Neuronal stem cell (in vitro differentiated cells): Measurements from ENCODE around the gene ARSA.
"Not testable (repeated sequence)": the region's sequence is repeated elsewhere in the genome, so short reads cannot be mapped to it uniquely, and the experiment has no call there.

Experiments used
- DNase-seq: peaks from one replicate; pipeline ENCODE4 v3.0.0-alpha.2; 2013; ENCODE audit warnings: low spot score
- H2AFZ ChIP-seq: one replicate; pipeline ENCODE4 v1.6.1; 2013; ENCODE audit warnings: mild to moderate bottlenecking, low read length, inconsistent platforms
- H2AK5ac ChIP-seq: 2 replicates; pipeline ENCODE4 v1.6.1; 2013; ENCODE audit warnings: low read depth, mild to moderate bottlenecking, inconsistent platforms, low read length, moderate library complexity, mixed read lengths
- H2BK120ac ChIP-seq: 2 replicates; pipeline ENCODE4 v1.6.1; 2013; ENCODE audit warnings: low read depth, mild to moderate bottlenecking, inconsistent platforms, low read length, moderate library complexity, mixed read lengths
- H2BK12ac ChIP-seq: one replicate; pipeline ENCODE4 v1.6.1; 2013; ENCODE audit warnings: low read length, inconsistent platforms
- H2BK15ac ChIP-seq: 2 replicates; pipeline ENCODE4 v1.6.1; 2013; ENCODE audit warnings: mild to moderate bottlenecking, low read length, inconsistent platforms, mixed read lengths
- H2BK5ac ChIP-seq: one replicate; pipeline ENCODE4 v1.6.1; 2013; ENCODE audit warnings: inconsistent platforms, mild to moderate bottlenecking, low read length, moderate library complexity
- H3K14ac ChIP-seq: one replicate; pipeline ENCODE4 v1.6.1; 2013; ENCODE audit warnings: low read length, inconsistent platforms
- H3K18ac ChIP-seq: 2 replicates; pipeline ENCODE4 v1.6.1; 2013; ENCODE audit warnings: low read length, inconsistent platforms
- H3K23ac ChIP-seq: 2 replicates; pipeline ENCODE4 v1.6.1; 2013; ENCODE audit warnings: low read depth, mild to moderate bottlenecking, mixed read lengths, low read length, inconsistent platforms; ENCODE audit not compliant: poor library complexity
- H3K27ac ChIP-seq: replicated peaks from 3 replicates; pipeline ENCODE4 v1.5.1; 2013; ENCODE audit warnings: low read length, inconsistent platforms
- H3K27me3 ChIP-seq, 3 experiments: 2 replicates each; pipeline ENCODE4 v1.6.1; 2013; ENCODE audit warnings: low read length in 3 of 3, mild to moderate bottlenecking in 2 of 3, inconsistent platforms in 1 of 3, low read depth in 1 of 3, mixed read lengths in 1 of 3, moderate library complexity in 1 of 3; ENCODE audit not compliant: control insufficient read depth in 3 of 3, insufficient read depth in 3 of 3
- H3K36me3 ChIP-seq, 2 donors: replicated peaks in 1 of 2; 2 replicates each; pipeline ENCODE4 v1.6.1; 2013; ENCODE audit warnings: low read length in 2 of 2; ENCODE audit not compliant: control insufficient read depth in 2 of 2, insufficient read depth in 2 of 2
- H3K4ac ChIP-seq: 2 replicates; pipeline ENCODE4 v1.6.1; 2013; ENCODE audit warnings: inconsistent platforms, mild to moderate bottlenecking, low read length, moderate library complexity
- H3K4me1 ChIP-seq, 2 donors: 1 replicate in 1 of 2; 2 replicates in 1 of 2; pipeline ENCODE4 v1.6.1; 2013; ENCODE audit warnings: low read length in 2 of 2, low read depth in 1 of 2; ENCODE audit not compliant: control insufficient read depth in 2 of 2, insufficient read depth in 1 of 2
- H3K4me2 ChIP-seq: one replicate; pipeline ENCODE4 v1.6.1; 2013; ENCODE audit warnings: mild to moderate bottlenecking, low read length, inconsistent platforms; ENCODE audit not compliant: insufficient read depth, poor library complexity, severe bottlenecking
- H3K4me3 ChIP-seq, 2 donors: 2 replicates each; pipeline ENCODE4 v1.5.1; 2013; ENCODE audit warnings: low read length in 2 of 2, mild to moderate bottlenecking in 2 of 2, inconsistent platforms in 1 of 2, moderate library complexity in 1 of 2
- H3K79me1 ChIP-seq: one replicate; pipeline ENCODE4 v1.6.1; 2013; ENCODE audit warnings: low read depth, mild to moderate bottlenecking, inconsistent platforms, low read length, moderate library complexity
- H3K9ac ChIP-seq: one replicate; pipeline ENCODE4 v1.6.1; 2013; ENCODE audit warnings: mild to moderate bottlenecking, low read depth, low read length, inconsistent platforms; ENCODE audit not compliant: poor library complexity
- H3K9me3 ChIP-seq, 2 donors: replicated peaks in 1 of 2; 2 replicates each; pipeline versions ENCODE3 to v1.6.1; 2013; ENCODE audit warnings: low read length in 2 of 2, mild to moderate bottlenecking in 2 of 2, inconsistent platforms in 1 of 2, low read depth in 1 of 2, mixed read lengths in 1 of 2, moderate library complexity in 1 of 2; ENCODE audit not compliant: control insufficient read depth in 2 of 2, insufficient read depth in 1 of 2
- H4K8ac ChIP-seq: one replicate; pipeline ENCODE4 v1.6.1; 2013; ENCODE audit warnings: low read depth, mild to moderate bottlenecking, inconsistent platforms, low read length, moderate library complexity
- H4K91ac ChIP-seq: one replicate; pipeline ENCODE4 v1.6.1; 2013; ENCODE audit warnings: low read length, low read depth, mild to moderate bottlenecking, inconsistent platforms; ENCODE audit not compliant: poor library complexity
- WGBS, 2 donors: extraction: QIAGEN DNeasy Blood & Tissue Kit; methylation state at CpG; one replicate each; pipeline ENCODE4 v1.1.7; 2013; ENCODE audit warnings: missing lambda C conversion rate in 2 of 2, mixed read lengths in 1 of 2; ENCODE audit not compliant: insufficient read length in 2 of 2, insufficient replicate concordance in 1 of 2; ENCODE audit errors: extremely low coverage in 2 of 2; 5-methylcytosine and 5-hydroxymethylcytosine counted together

ARSA gene

DNA sequence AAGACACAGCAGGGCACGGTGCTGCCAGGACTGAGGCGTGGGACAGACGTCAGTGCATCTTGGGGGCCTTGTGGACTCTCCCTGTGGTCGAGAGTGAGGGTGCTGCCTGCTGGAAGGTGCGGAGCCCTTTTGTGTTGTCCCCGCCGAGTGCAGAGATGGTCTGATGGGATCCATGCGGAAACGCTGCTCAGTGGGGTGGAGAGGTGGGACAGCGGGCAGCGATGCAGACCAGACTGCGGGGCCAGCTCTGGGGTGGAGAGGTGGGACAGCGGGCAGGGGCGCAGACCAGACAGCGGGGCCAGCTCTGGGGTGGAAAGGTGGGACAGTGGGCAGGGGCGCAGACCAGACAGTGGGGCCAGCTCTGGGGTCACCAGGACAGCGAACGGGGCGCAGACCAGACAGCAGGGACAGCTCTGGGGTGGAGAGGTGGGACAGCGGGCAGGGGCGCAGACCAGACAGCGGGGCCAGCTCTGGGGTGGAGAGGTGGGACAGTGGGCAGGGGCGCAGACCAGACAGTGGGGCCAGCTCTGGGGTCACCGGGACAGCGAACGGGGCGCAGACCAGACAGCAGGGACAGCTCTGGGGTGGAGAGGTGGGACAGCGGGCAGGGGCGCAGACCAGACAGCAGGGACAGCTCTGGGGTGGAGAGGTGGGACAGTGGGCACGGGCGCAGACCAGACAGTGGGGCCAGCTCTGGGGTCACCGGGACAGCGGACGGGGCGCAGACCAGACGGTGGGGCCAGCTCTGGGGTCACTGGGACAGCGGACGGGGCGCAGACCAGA lies 19.7 kb downstream of the ARSA start:
- H4K91ac ChIP-seq, H3K4me1 ChIP-seq, H3K4ac ChIP-seq, H4K8ac ChIP-seq, H3K4me2 ChIP-seq, DNase-seq, H3K27ac ChIP-seq, H2AFZ ChIP-seq, H3K4me3 ChIP-seq, H3K14ac ChIP-seq, H2BK120ac ChIP-seq, H2AK5ac ChIP-seq, H3K9me3 ChIP-seq, H2BK12ac ChIP-seq, H3K79me1 ChIP-seq, H3K27me3 ChIP-seq, H3K18ac ChIP-seq, H2BK5ac ChIP-seq: not testable (repeated sequence)
- peak overlapping the region; percentile 21 for H3K9ac ChIP-seq
- H3K36me3 ChIP-seq, result peaks cover 0 to 34% of the 10 kb centered on the region in 2 donors
- WGBS, 2 donors, result no CpG with 5 or more reads among the region's 39 CpGs
- H3K23ac ChIP-seq, result peak overlapping the region; percentile 34
- H2BK15ac ChIP-seq, result peak overlapping the region; percentile 67

GRCh38 chr22:50607659-50608020 lies 20.3 kb downstream of the ARSA start:
- Histone ChIP-seq H3K9me3 (no peaks in the 10 kb centered on the region), H2BK12ac (no peak overlapping the region), H3K4me1 (peaks cover 0 to 2% of the 10 kb centered on the region in 2 donors), H2AK5ac (peak overlapping the region; percentile 28), H3K27ac (no peak overlapping the region), H3K27me3 (peaks cover 0 to 9% (median 0%) of the 10 kb centered on the region in 3 experiments), H3K4me2 (no peak overlapping the region), H3K36me3 (peaks cover 0 to 34% of the 10 kb centered on the region in 2 donors), H3K14ac (no peak overlapping the region), H2BK15ac (peak overlapping the region; percentile 67), H3K4me3 (no peak overlapping the region), H4K91ac (no peak overlapping the region), H3K23ac (peak overlapping the region; percentile 55), H3K18ac (no peak overlapping the region), H2AFZ (no peak overlapping the region), H2BK5ac (no peak overlapping the region), H3K4ac (no peak overlapping the region), H3K9ac (peak overlapping the region; percentile 21), H3K79me1 (no peaks in the 10 kb centered on the region), H4K8ac (no peak overlapping the region), H2BK120ac (no peak overlapping the region)
- DNase-seq, result no peak
- no CpG with 5 or more reads among the region's 6 CpGs for WGBS, 2 donors

GRCh38 chr22:50606946-50607658 lies 20.9 kb downstream of the ARSA start:
- H3K4me2 ChIP-seq, result peak overlapping the region; percentile 11
- peak overlapping the region; percentile 61 for H2BK120ac ChIP-seq
- no peak overlapping the region for H2AFZ ChIP-seq
- H3K79me1 ChIP-seq, result no peaks in the 10 kb centered on the region
- peak overlapping the region; percentile 53 for H3K4ac ChIP-seq
- H3K9ac ChIP-seq, result no peak overlapping the region
- no peak overlapping the region for H4K91ac ChIP-seq
- WGBS, 2 donors, result no CpG with 5 or more reads among the region's 18 CpGs
- H3K36me3 ChIP-seq, result peaks cover 0 to 34% of the 10 kb centered on the region in 2 donors
- no peak overlapping the region for H4K8ac ChIP-seq
- H3K27ac ChIP-seq, result no peak overlapping the region
- H2AK5ac ChIP-seq, result peak overlapping the region; percentile 37
- peaks cover 0 to 7% (median 0%) of the 10 kb centered on the region in 3 experiments for H3K27me3 ChIP-seq
- H3K9me3 ChIP-seq, result no peaks in the 10 kb centered on the region
- no peak overlapping the region for H2BK5ac ChIP-seq
- no peak overlapping the region for H3K14ac ChIP-seq
- no peak overlapping the region for H2BK15ac ChIP-seq
- H3K23ac ChIP-seq, result peak overlapping the region; percentile 55
- H3K4me1 ChIP-seq, result peaks cover 0 to 2% of the 10 kb centered on the region in 2 donors
- no peak overlapping the region for H3K18ac ChIP-seq
- H3K4me3 ChIP-seq, result no peak overlapping the region
- DNase-seq, result no peak
- no peak overlapping the region for H2BK12ac ChIP-seq
